GM23248 (cell line): ENCODE results near the gene DCAF4. TPM values are rescaled to one million over a fixed set of nuclear protein-coding genes. Genes with fewer than 3 reads are reported as not detected.

Experiments
- DNase-seq: peaks from one replicate; pipeline ENCODE4 v3.0.0-alpha.2; 2015
- H2AFZ ChIP-seq: fragments of 200-600 bp; sonication (generic); 2 replicates; pipeline ENCODE4 v1.6.1; 2016; ENCODE audit warnings: antibody characterized with exemption
- H3F3A ChIP-seq: fragments of 200-600 bp; sonication (generic); 2 replicates; pipeline ENCODE4 v1.6.1; 2016; ENCODE audit warnings: mild to moderate bottlenecking, antibody characterized with exemption, mixed run types; ENCODE audit not compliant: insufficient read depth
- H3K27ac ChIP-seq: fragments of 200-600 bp; sonication (generic); 2 replicates; pipeline ENCODE4 v1.5.1; 2016; ENCODE audit warnings: mild to moderate bottlenecking
- H3K27me3 ChIP-seq: fragments of 200-600 bp; sonication (generic); replicated peaks from 2 replicates; pipeline ENCODE4 v1.6.1; 2016; ENCODE audit warnings: mild to moderate bottlenecking; ENCODE audit not compliant: insufficient read depth
- H3K36me3 ChIP-seq: fragments of 200-600 bp; sonication (generic); 2 replicates; pipeline ENCODE4 v1.6.1; 2016; ENCODE audit warnings: low read depth, mild to moderate bottlenecking
- H3K4me1 ChIP-seq: fragments of 200-600 bp; sonication (generic); 2 replicates; pipeline ENCODE4 v1.6.1; 2016; ENCODE audit warnings: mild to moderate bottlenecking; ENCODE audit not compliant: insufficient read depth
- H3K4me2 ChIP-seq: fragments of 200-600 bp; sonication (generic); one replicate; pipeline ENCODE4 v1.6.1; 2016; ENCODE audit warnings: mild to moderate bottlenecking; ENCODE audit not compliant: unreplicated experiment
- H3K4me3 ChIP-seq: fragments of 200-600 bp; sonication (generic); 2 replicates; pipeline ENCODE4 v1.5.1; 2016; ENCODE audit warnings: mild to moderate bottlenecking
- H3K79me2 ChIP-seq: fragments of 200-600 bp; sonication (generic); 2 replicates; pipeline ENCODE4 v1.6.1; 2016; ENCODE audit warnings: mild to moderate bottlenecking; ENCODE audit not compliant: insufficient read depth
- H3K9ac ChIP-seq: fragments of 200-600 bp; sonication (generic); 2 replicates; pipeline ENCODE4 v1.6.1; 2016; ENCODE audit warnings: mild to moderate bottlenecking
- H3K9me2 ChIP-seq: fragments of 200-600 bp; sonication (generic); 2 replicates; pipeline ENCODE4 v1.6.1; 2016; ENCODE audit warnings: mixed run types, mild to moderate bottlenecking, moderate library complexity; ENCODE audit not compliant: insufficient read depth
- H3K9me3 ChIP-seq: fragments of 200-600 bp; sonication (generic); one replicate; pipeline ENCODE4 v1.6.1; 2017; ENCODE audit warnings: low read depth
- H4K20me1 ChIP-seq: fragments of 200-600 bp; sonication (generic); 2 replicates; pipeline ENCODE4 v1.6.0; 2016; ENCODE audit not compliant: insufficient read depth
- EZH2 ChIP-seq: fragments of 200-600 bp; sonication (generic); IDR thresholded peaks from 2 replicates; pipeline ENCODE4 v1.6.1; 2018; ENCODE audit warnings: antibody characterized with exemption, mild to moderate bottlenecking; ENCODE audit not compliant: insufficient read depth, poor library complexity, severe bottlenecking
- EZH2phosphoT487 ChIP-seq: fragments of 200-600 bp; sonication (generic); IDR thresholded peaks from 2 replicates; pipeline ENCODE4 v1.6.1; 2018; ENCODE audit warnings: antibody characterized with exemption, moderate library complexity, mild to moderate bottlenecking, low read depth; ENCODE audit not compliant: insufficient read depth
- WGBS, 2 experiments: methylation state at CpG; one replicate each; pipeline ENCODE4 v1.1.6; 2015 to 2017; ENCODE audit warnings: low lambda C conversion rate in 2 of 2, low coverage in 1 of 2; ENCODE audit errors: missing lambda C conversion rate in 2 of 2; 5-methylcytosine and 5-hydroxymethylcytosine counted together
- in situ Hi-C: fragments of 300-500 bp; cut with MboI; formaldehyde crosslinking; loops from 2 replicates; pipeline ENCODE4 v1.15.0; 2020
- polyA plus RNA-seq: library from polyadenylated mRNA; unstranded; fragments of >200 nt; fragmentation: Nextera tagmentation; extraction: Ambion mirVana; gene quantifications from 2 replicates; pipeline ENCODE4 v1.2.1, GENCODE V29; 2016
- total RNA-seq: library from RNA; depleted of rRNA; stranded (reverse); fragments of >200 nt; shearing (Covaris generic); gene quantifications from 2 replicates; pipeline ENCODE4 v1.2.3, GENCODE V29; 2014

DCAF4 gene
- total and polyA plus RNA-seq, 2 experiments from 2014 or later: 17.1 to 20.4 TPM

DNA sequence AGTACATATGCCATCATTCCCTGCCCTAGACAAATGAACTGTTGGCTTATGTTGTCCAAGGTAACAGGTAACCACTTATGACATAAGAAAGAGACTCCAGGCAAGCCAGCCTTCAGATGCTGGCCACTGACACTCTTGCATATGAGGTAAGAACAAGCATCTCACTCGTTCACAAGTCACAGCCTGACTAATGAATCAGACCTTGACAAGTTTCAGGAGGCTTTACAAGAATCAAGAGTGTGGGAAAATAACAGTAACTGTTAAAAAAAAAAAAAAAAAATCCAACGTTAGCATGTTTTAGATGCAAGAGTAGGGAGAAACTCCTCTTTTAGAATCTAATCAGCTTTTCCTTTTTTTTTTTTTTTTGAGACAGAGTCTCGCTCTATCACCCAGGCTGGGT, 60.0 kb downstream of the DCAF4 start:
- no peak overlapping the region for H3K4me2 ChIP-seq
- TF ChIP-seq EZH2 (no peak), EZH2phosphoT487 (no peak)
- no peaks in the 10 kb centered on the region for H3F3A ChIP-seq
- no peak for DNase-seq
- H3K9me2 ChIP-seq: no peaks in the 10 kb centered on the region
- H3K9me3 ChIP-seq: no peaks in the 10 kb centered on the region
- no peaks in the 10 kb centered on the region for H3K27me3 ChIP-seq
- no peaks in the 10 kb centered on the region for H4K20me1 ChIP-seq
- H3K9ac ChIP-seq: no peak overlapping the region
- 0 out of 2 replicates have a peak, but pooled peaks cover 8% of the 10 kb centered on the region for H3K79me2 ChIP-seq
- in situ Hi-C loops: no loop called here
- H3K36me3 ChIP-seq: peaks cover 32% of the 10 kb centered on the region
- no peak overlapping the region for H3K4me3 ChIP-seq
- no peaks in the 10 kb centered on the region for H3K4me1 ChIP-seq
- H3K27ac ChIP-seq: no peak overlapping the region
- H2AFZ ChIP-seq: no peak overlapping the region
- WGBS, 2 experiments: 35 to 46% methylated on average over 3 of the region's 3 CpGs

DNA sequence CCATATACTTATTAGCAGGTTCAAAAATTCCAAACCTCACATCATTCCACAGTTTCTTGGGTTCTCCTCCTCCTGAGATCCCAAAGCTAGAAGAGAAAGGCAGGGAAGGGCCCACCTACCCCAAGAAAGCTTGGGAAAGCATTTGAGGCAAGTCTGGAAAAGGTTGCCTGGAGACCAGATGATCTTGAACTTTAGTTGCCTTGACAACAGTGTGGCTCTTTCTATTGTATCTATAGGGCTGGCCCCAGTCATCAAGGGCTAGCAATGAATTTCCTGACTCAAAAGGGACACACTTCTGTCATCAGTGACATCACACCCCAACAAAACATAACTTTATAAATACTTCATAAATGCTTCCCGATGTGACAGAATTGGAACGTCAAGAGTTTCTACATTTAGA, 60.6 kb downstream of the DCAF4 start:
- no peak overlapping the region for H3K4me2 ChIP-seq
- H3K79me2 ChIP-seq: peaks cover 8% of the 10 kb centered on the region; the same call in 1 of the 2 replicates
- no peak overlapping the region for H3K4me3 ChIP-seq
- H3K36me3 ChIP-seq: peaks cover 35% of the 10 kb centered on the region
- H2AFZ ChIP-seq: no peak overlapping the region
- H3K9me3 ChIP-seq: no peaks in the 10 kb centered on the region
- no peaks in the 10 kb centered on the region for H4K20me1 ChIP-seq
- DNase-seq: no peak
- no peaks in the 10 kb centered on the region for H3K9me2 ChIP-seq
- no peak for TF ChIP-seq EZH2
- TF ChIP-seq EZH2phosphoT487: no peak
- H3F3A ChIP-seq: no peaks in the 10 kb centered on the region
- H3K27ac ChIP-seq: no peak overlapping the region
- no peak overlapping the region for H3K9ac ChIP-seq
- H3K4me1 ChIP-seq: no peaks in the 10 kb centered on the region
- in situ Hi-C loops: no loop called here
- 42 to 56% methylated on average over 2 of the region's 2 CpGs for WGBS, 2 experiments
- H3K27me3 ChIP-seq: no peaks in the 10 kb centered on the region

DNA sequence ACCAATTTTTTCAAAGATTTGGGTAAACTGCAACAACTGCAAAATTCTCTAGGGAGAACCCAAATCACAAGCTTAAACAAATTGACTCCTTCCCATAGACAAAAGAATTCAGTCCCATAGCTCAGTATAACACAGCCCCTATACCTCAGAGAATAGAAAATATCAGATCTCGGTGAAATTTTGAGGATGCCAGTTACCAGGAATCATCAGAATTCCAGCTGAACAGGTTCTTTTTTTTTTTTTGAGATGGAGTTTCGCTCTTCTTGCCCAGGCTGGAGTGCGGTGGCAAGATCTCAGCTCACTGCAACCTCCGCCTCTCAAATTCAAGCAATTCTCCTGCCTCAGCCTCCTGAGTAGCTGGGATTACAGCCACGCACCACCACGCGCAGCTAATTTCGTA, 63.9 kb downstream of the DCAF4 start:
- no peak overlapping the region for H3K4me2 ChIP-seq
- H3K9ac ChIP-seq: no peak overlapping the region
- WGBS, 2 experiments: 97 to 98% methylated on average over 8 of the region's 8 CpGs
- H3K79me2 ChIP-seq: peaks cover 4% of the 10 kb centered on the region; the same call in 1 of the 2 replicates
- H3K9me2 ChIP-seq: no peaks in the 10 kb centered on the region
- in situ Hi-C loops: no loop called here
- TF ChIP-seq EZH2phosphoT487 (no peak), EZH2 (no peak)
- peaks cover 37% of the 10 kb centered on the region; the same call in 1 of the 2 replicates for H3K36me3 ChIP-seq
- no peak overlapping the region for H3K27ac ChIP-seq
- no peak overlapping the region for H2AFZ ChIP-seq
- no peaks in the 10 kb centered on the region for H3K9me3 ChIP-seq
- H3F3A ChIP-seq: no peaks in the 10 kb centered on the region
- H3K27me3 ChIP-seq: no peaks in the 10 kb centered on the region
- H4K20me1 ChIP-seq: no peaks in the 10 kb centered on the region
- no peak for DNase-seq
- H3K4me1 ChIP-seq: no peaks in the 10 kb centered on the region
- H3K4me3 ChIP-seq: no peak overlapping the region

DNA sequence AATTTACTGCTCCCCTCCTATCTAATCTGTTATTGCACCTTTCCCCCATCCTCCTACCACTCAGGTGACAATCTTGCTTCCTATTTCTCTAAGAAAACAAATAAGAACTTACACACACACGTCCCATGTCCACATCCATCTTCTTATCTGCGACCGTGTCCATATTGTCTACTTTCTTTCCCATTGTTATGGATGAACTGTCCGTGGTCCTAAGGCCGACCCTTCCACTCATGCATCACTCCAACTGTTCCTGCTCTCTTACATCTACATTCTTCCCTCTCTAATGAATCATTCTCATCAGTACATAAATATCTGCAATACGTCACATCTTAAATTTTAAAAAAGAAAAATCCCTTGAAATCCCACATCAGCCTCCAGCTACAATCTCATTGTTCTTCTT, 70.7 kb downstream of the DCAF4 start:
- Histone ChIP-seq H3K9ac (no peak overlapping the region), H3K4me1 (no peaks in the 10 kb centered on the region), H2AFZ (no peak overlapping the region), H3F3A (no peaks in the 10 kb centered on the region; the same call in 1 of the 2 replicates), H3K4me3 (no peak overlapping the region), H3K27me3 (no peaks in the 10 kb centered on the region), H3K36me3 (peaks cover 33% of the 10 kb centered on the region), H3K79me2 (peaks cover 54% of the 10 kb centered on the region), H3K9me2 (no peaks in the 10 kb centered on the region), H3K9me3 (no peaks in the 10 kb centered on the region), H3K4me2 (no peak overlapping the region), H3K27ac (no peak overlapping the region), H4K20me1 (no peaks in the 10 kb centered on the region)
- in situ Hi-C loops: no loop called here
- WGBS, 2 experiments: 89 to 92% methylated on average over 6 of the region's 6 CpGs
- TF ChIP-seq EZH2 (no peak), EZH2phosphoT487 (no peak)
- DNase-seq: no peak

DNA sequence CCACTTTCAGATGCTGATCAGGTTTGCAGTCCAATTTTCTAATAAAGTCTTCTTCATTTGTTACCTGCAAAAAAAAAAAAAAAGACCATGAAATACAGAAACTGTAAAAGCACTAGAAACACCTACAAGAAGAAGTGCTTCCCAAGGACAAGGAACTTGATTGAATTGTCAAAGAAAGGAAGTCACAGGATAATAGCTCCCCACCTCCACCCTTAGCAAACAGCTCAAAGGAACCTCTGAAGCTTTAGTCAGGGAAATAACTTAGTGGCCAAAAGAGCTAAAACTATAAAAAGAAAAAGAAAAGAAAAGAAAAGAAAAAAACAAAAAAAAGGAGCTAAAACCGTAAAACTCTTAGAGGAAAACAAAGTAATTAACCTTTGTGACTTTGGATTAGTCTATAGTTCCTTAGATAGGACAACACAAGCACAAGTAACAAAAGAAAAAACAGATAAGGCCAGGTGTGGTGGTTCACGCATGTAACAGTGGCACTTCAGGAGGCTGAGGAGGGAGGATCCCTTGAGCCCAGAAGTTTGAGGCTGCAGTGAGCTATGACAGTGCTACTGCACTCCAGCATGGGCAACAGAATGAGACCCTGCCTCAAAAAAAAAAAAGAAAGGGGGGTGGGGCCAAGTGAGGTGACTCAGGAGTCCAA, 72.1 kb downstream of the DCAF4 start:
- H3K4me1 ChIP-seq: no peaks in the 10 kb centered on the region
- no peaks in the 10 kb centered on the region for H3K9me2 ChIP-seq
- no peak for DNase-seq
- H3F3A ChIP-seq: no peaks in the 10 kb centered on the region; the same call in 1 of the 2 replicates
- H3K4me3 ChIP-seq: no peak overlapping the region
- H3K9ac ChIP-seq: no peak overlapping the region
- H4K20me1 ChIP-seq: no peaks in the 10 kb centered on the region
- H3K27ac ChIP-seq: no peak overlapping the region
- H3K36me3 ChIP-seq: peaks cover 19% of the 10 kb centered on the region
- no peak for TF ChIP-seq EZH2
- no peak for TF ChIP-seq EZH2phosphoT487
- H3K79me2 ChIP-seq: peaks cover 67% of the 10 kb centered on the region
- H3K4me2 ChIP-seq: no peak overlapping the region
- H3K9me3 ChIP-seq: no peaks in the 10 kb centered on the region
- in situ Hi-C loops: no loop called here
- no peak overlapping the region for H2AFZ ChIP-seq
- WGBS, 2 experiments: 97 to 99% methylated on average over 2 of the region's 2 CpGs
- no peaks in the 10 kb centered on the region for H3K27me3 ChIP-seq
